H9 (cell line): Measurements from ENCODE around the gene LMX1B. TPM values are rescaled to one million over a fixed set of nuclear protein-coding genes. Genes with fewer than 3 reads are reported as not detected.

ENCODE experiments used
- DNase-seq: peaks from one replicate; pipeline ENCODE4 v3.0.0-alpha.2; 2017
- H2AFZ ChIP-seq: one replicate; pipeline ENCODE4 v1.6.1; 2013; ENCODE audit warnings: mild to moderate bottlenecking, low read length, control low read depth, moderate library complexity
- H2AK5ac ChIP-seq: 2 replicates; pipeline ENCODE4 v1.6.1; 2013; ENCODE audit warnings: low read length, control low read depth, mixed read lengths; ENCODE audit not compliant: insufficient read length
- H2BK120ac ChIP-seq: one replicate; pipeline ENCODE4 v1.6.1; 2013; ENCODE audit warnings: low read depth, mild to moderate bottlenecking, low read length, control low read depth, inconsistent platforms; ENCODE audit not compliant: poor library complexity, severe bottlenecking
- H2BK12ac ChIP-seq: 2 replicates; pipeline ENCODE4 v1.6.1; 2013; ENCODE audit warnings: low read length, control low read depth, mixed read lengths, low read depth; ENCODE audit not compliant: insufficient read length
- H2BK15ac ChIP-seq: 2 replicates; pipeline ENCODE4 v1.6.1; 2013; ENCODE audit warnings: low read depth, low read length, control low read depth
- H2BK20ac ChIP-seq: one replicate; pipeline ENCODE4 v1.6.1; 2013; ENCODE audit warnings: low read depth, mild to moderate bottlenecking, low read length, control low read depth, inconsistent platforms; ENCODE audit not compliant: poor library complexity, severe bottlenecking
- H2BK5ac ChIP-seq: 2 replicates; pipeline ENCODE4 v1.6.1; 2013; ENCODE audit warnings: low read length, control low read depth, mixed read lengths; ENCODE audit not compliant: insufficient read length
- H3K14ac ChIP-seq: 2 replicates; pipeline ENCODE4 v1.6.1; 2013; ENCODE audit warnings: low read length, control low read depth; ENCODE audit not compliant: insufficient read depth
- H3K18ac ChIP-seq: 2 replicates; pipeline ENCODE4 v1.6.1; 2013; ENCODE audit warnings: low read depth, mild to moderate bottlenecking, mixed read lengths, low read length, control low read depth; ENCODE audit not compliant: insufficient read length
- H3K23ac ChIP-seq: 2 replicates; pipeline ENCODE4 v1.6.1; 2013; ENCODE audit warnings: low read length, control low read depth, mixed read lengths, low read depth; ENCODE audit not compliant: insufficient read length
- H3K23me2 ChIP-seq: 2 replicates; pipeline ENCODE4 v1.6.1; 2013; ENCODE audit warnings: low read depth, mild to moderate bottlenecking, mixed read lengths, low read length, control low read depth; ENCODE audit not compliant: insufficient read length, poor library complexity, severe bottlenecking
- H3K27ac ChIP-seq: 2 replicates; pipeline ENCODE4 v1.5.1; 2013; ENCODE audit warnings: low read length, control low read depth, mixed read lengths, low read depth; ENCODE audit not compliant: insufficient read length
- H3K27me3 ChIP-seq: 2 replicates; pipeline ENCODE4 v1.6.1; 2013; ENCODE audit warnings: low read length, control low read depth, inconsistent platforms; ENCODE audit not compliant: insufficient read depth
- H3K4ac ChIP-seq: 2 replicates; pipeline ENCODE4 v1.6.1; 2013; ENCODE audit warnings: low read depth, mild to moderate bottlenecking, control low read depth, inconsistent platforms, low read length, moderate library complexity
- H3K4me1 ChIP-seq: 2 replicates; pipeline ENCODE4 v1.6.1; 2013; ENCODE audit warnings: low read length, control low read depth, inconsistent platforms; ENCODE audit not compliant: insufficient read depth
- H3K4me2 ChIP-seq: 2 replicates; pipeline ENCODE4 v1.6.1; 2013; ENCODE audit warnings: low read length, control low read depth, mixed read lengths; ENCODE audit not compliant: insufficient read length, insufficient read depth
- H3K56ac ChIP-seq: 2 replicates; pipeline ENCODE4 v1.6.1; 2013; ENCODE audit warnings: low read depth, mild to moderate bottlenecking, mixed read lengths, low read length, control low read depth; ENCODE audit not compliant: insufficient read length
- H3K79me1 ChIP-seq: 2 replicates; pipeline ENCODE4 v1.6.1; 2013; ENCODE audit warnings: low read depth, mild to moderate bottlenecking, moderate library complexity, low read length, control low read depth, inconsistent platforms; ENCODE audit not compliant: insufficient read depth, poor library complexity, severe bottlenecking
- H3K79me2 ChIP-seq: 2 replicates; pipeline ENCODE4 v1.6.1; 2013; ENCODE audit warnings: low read length, control low read depth, inconsistent platforms; ENCODE audit not compliant: insufficient read depth
- H3K9ac ChIP-seq: 2 replicates; pipeline ENCODE4 v1.6.1; 2013; ENCODE audit warnings: low read length, control low read depth, mixed read lengths; ENCODE audit not compliant: insufficient read length; ENCODE audit errors: extremely low read depth
- H3K9me3 ChIP-seq: one replicate; pipeline ENCODE4 v1.6.1; 2013; ENCODE audit warnings: low read depth, low read length, inconsistent platforms; ENCODE audit not compliant: control insufficient read depth
- H3T11ph ChIP-seq: one replicate; pipeline ENCODE4 v1.6.1; 2013; ENCODE audit warnings: mild to moderate bottlenecking, low read length, control low read depth, inconsistent platforms
- H4K20me1 ChIP-seq: one replicate; pipeline ENCODE4 v1.6.1; 2013; ENCODE audit not compliant: control insufficient read depth, insufficient read length, insufficient read depth
- H4K5ac ChIP-seq: 2 replicates; pipeline ENCODE4 v1.6.1; 2013; ENCODE audit warnings: low read depth, mild to moderate bottlenecking, mixed read lengths, low read length, control low read depth; ENCODE audit not compliant: insufficient read length
- H4K8ac ChIP-seq: replicated peaks from 2 replicates; pipeline ENCODE4 v1.6.1; 2013; ENCODE audit warnings: low read length, control low read depth, mixed read lengths, low read depth; ENCODE audit not compliant: insufficient read length
- H4K91ac ChIP-seq: 2 replicates; pipeline ENCODE4 v1.6.1; 2013; ENCODE audit warnings: low read depth, mild to moderate bottlenecking, moderate library complexity, mixed read lengths, low read length, control low read depth; ENCODE audit not compliant: insufficient read length
- H3K27ac Mint-ChIP-seq, 3 experiments: 2 replicates in 2 of 3; 3 replicates in 1 of 3; pipeline ENCODE4 v1.8.0; 2020 to 2021; ENCODE audit warnings: mixed read lengths in 3 of 3, mild to moderate bottlenecking in 1 of 3, moderate library complexity in 1 of 3
- H3K27me3 Mint-ChIP-seq: 2 replicates; pipeline ENCODE4 v1.8.0; 2021; ENCODE audit warnings: low read depth, mild to moderate bottlenecking, moderate library complexity, mixed read lengths
- H3K36me3 Mint-ChIP-seq, 3 experiments: 2 replicates in 2 of 3; 3 replicates in 1 of 3; pipeline ENCODE4 v1.8.0; 2020 to 2021; ENCODE audit warnings: low read depth in 3 of 3, mixed read lengths in 3 of 3; ENCODE audit not compliant: insufficient read depth in 1 of 3
- H3K4me1 Mint-ChIP-seq, 2 experiments: 2 replicates each; pipeline ENCODE4 v1.8.0; 2020; ENCODE audit warnings: mixed read lengths in 2 of 2
- H3K4me3 Mint-ChIP-seq, 2 experiments: 2 replicates in 1 of 2; 3 replicates in 1 of 2; pipeline ENCODE4 v1.8.0; 2020 to 2021; ENCODE audit warnings: mild to moderate bottlenecking in 2 of 2, mixed read lengths in 2 of 2, moderate library complexity in 1 of 2
- H3K9me3 Mint-ChIP-seq, 2 experiments: 2 replicates in 1 of 2; 3 replicates in 1 of 2; pipeline ENCODE4 v1.8.0; 2020; ENCODE audit warnings: mild to moderate bottlenecking in 2 of 2, mixed read lengths in 2 of 2, moderate library complexity in 1 of 2
- CTCF ChIP-seq: fragments of 200-600 bp; sonication (generic); conservative IDR thresholded peaks from 3 replicates; pipeline ENCODE4 v1.8.0; 2021; ENCODE audit warnings: antibody characterized with exemption, mild to moderate bottlenecking
- WGBS: extraction: QIAGEN DNeasy Blood & Tissue Kit; methylation state at CpG from one replicate; pipeline ENCODE4 v1.1.7; 2013; ENCODE audit warnings: missing lambda C conversion rate, low lambda C conversion rate, mixed read lengths; ENCODE audit not compliant: insufficient read length; ENCODE audit errors: extremely low coverage; 5-methylcytosine and 5-hydroxymethylcytosine counted together
- total RNA-seq: library from RNA; stranded (reverse); gene quantifications from 2 replicates; pipeline ENCODE4 v1.2.1, GENCODE V29; 2021

Gene LMX1B
- total RNA-seq, 1 experiment from 2014 or later, result 0.85 TPM

- H2BK120ac ChIP-seq, result no peak overlapping the region
- H3K9ac ChIP-seq, result no peak overlapping the region
- no peak overlapping the region for H2BK15ac ChIP-seq
- H3K27me3 Mint-ChIP-seq, result peaks cover 83% of the 10 kb centered on the region
- H3K27me3 ChIP-seq, result no peaks in the 10 kb centered on the region
- H4K8ac ChIP-seq, result no peak overlapping the region
- no peak overlapping the region for H2BK20ac ChIP-seq
- H3K23ac ChIP-seq, result no peak overlapping the region
- H2AFZ ChIP-seq, result no peak overlapping the region
- H2BK12ac ChIP-seq, result no peak overlapping the region
- no CpG with 5 or more reads among the region's 10 CpGs for WGBS
- TF ChIP-seq CTCF, result no peak
- no peak overlapping the region for H2BK5ac ChIP-seq
- no peak overlapping the region for H3T11ph ChIP-seq
- H3K27ac ChIP-seq, result no peak overlapping the region
- H3K36me3 Mint-ChIP-seq, result no peaks in the 10 kb centered on the region; a peak in 1 of 7 replicates
- no peak overlapping the region for H3K4me3 Mint-ChIP-seq
- H3K79me1 ChIP-seq, result no peaks in the 10 kb centered on the region
- DNase-seq, result no peak
- H4K20me1 ChIP-seq, result no peaks in the 10 kb centered on the region
- H3K4me1 Mint-ChIP-seq, result peaks cover 12 to 33% of the 10 kb centered on the region in 2 experiments
- no peaks in the 10 kb centered on the region for H3K9me3 ChIP-seq
- no peaks in the 10 kb centered on the region for H3K23me2 ChIP-seq
- no peak overlapping the region for H3K56ac ChIP-seq
- no peak overlapping the region for H2AK5ac ChIP-seq
- H3K14ac ChIP-seq, result no peak overlapping the region
- no peaks in the 10 kb centered on the region; a peak in 1 of 5 replicates for H3K9me3 Mint-ChIP-seq
- no peaks in the 10 kb centered on the region for H3K79me2 ChIP-seq
- H3K18ac ChIP-seq, result no peak overlapping the region
- H3K4ac ChIP-seq, result no peak overlapping the region
- H3K27ac Mint-ChIP-seq, result no peak overlapping the region
- H3K4me1 ChIP-seq, result no peaks in the 10 kb centered on the region
- no peak overlapping the region for H3K4me2 ChIP-seq
- H4K91ac ChIP-seq, result no peak overlapping the region
- H4K5ac ChIP-seq, result no peak overlapping the region
Measured at GRCh38 chr9:126700296-126700695, 86.6 kb downstream of the LMX1B start.
